ENCODE data around the gene VAV2.
A peak's percentile ranks its signal among the peaks of the same experiment; 100 is the strongest.

Gene VAV2

GRCh38 chr9:133995012-133995896, 3.1 kb upstream of the VAV2 start:
- H3K9ac ChIP-seq = no peak overlapping the region
- no peaks in the 10 kb centered on the region for H3K36me3 ChIP-seq
- H3K4me3 ChIP-seq = no peak overlapping the region
- no peaks in the 10 kb centered on the region for H3K9me3 ChIP-seq (replicated peaks in 1 of 11)
- H3K27me3 ChIP-seq = no peaks in the 10 kb centered on the region; a peak in 2 of 22 replicates
- H3K4me1 ChIP-seq = peaks cover 19 to 39% (median 31%) of the 10 kb centered on the region in 10 experiments
- no peak overlapping the region for H3K27ac ChIP-seq
- TF ChIP-seq Cebpa-rat (IDR thresholded peaks at IDR 0.05) = no peak
- H3K4me2 ChIP-seq = no peak overlapping the region
- peaks cover 5 to 40% (median 26%) of the 10 kb centered on the region in 11 experiments; a peak in 21 of 22 replicates for H4K20me1 ChIP-seq

GRCh38 chr9:133994353-133995011, 2.4 kb upstream of the VAV2 start:
- 0 out of 22 replicates have a peak overlapping the region, but pooled peaks of 1 of the 11 experiments have one; percentile 23 for H3K9ac ChIP-seq

GRCh38 chr9:133993635-133994253, 1.6 kb upstream of the VAV2 start:
- H3K27me3 ChIP-seq = no peaks in the 10 kb centered on the region; a peak in 2 of 22 replicates
- H3K4me1 ChIP-seq = peaks cover 29 to 51% (median 44%) of the 10 kb centered on the region in 10 experiments
- peak overlapping the region in 10 of 11 experiments; percentile 76 to 94 (median 88); a peak in 14 of 22 replicates for H3K9ac ChIP-seq
- H3K4me3 ChIP-seq = peak overlapping the region; percentile 65 to 94 (median 88); a peak in 16 of 20 replicates
- H3K36me3 ChIP-seq = no peaks in the 10 kb centered on the region
- peak overlapping the region; percentile 96 to 100 (median 99) for H3K4me2 ChIP-seq
- H3K27ac ChIP-seq = peak overlapping the region in 4 of 11 experiments; percentile 72 to 90 (median 88); a peak in 6 of 22 replicates
- no peak for TF ChIP-seq Cebpa-rat (IDR thresholded peaks at IDR 0.05)
- H4K20me1 ChIP-seq = peaks cover 14 to 55% (median 42%) of the 10 kb centered on the region in 11 experiments; a peak in 21 of 22 replicates
- no peaks in the 10 kb centered on the region for H3K9me3 ChIP-seq (replicated peaks in 1 of 11)

More at GRCh38 chr9:133994353-133995011, 2.4 kb upstream of the VAV2 start:
- H3K4me3 ChIP-seq = no peak overlapping the region
- peaks cover 13 to 48% (median 34%) of the 10 kb centered on the region in 11 experiments; a peak in 21 of 22 replicates for H4K20me1 ChIP-seq
- no peaks in the 10 kb centered on the region; a peak in 2 of 22 replicates for H3K27me3 ChIP-seq
- peaks cover 26 to 46% (median 39%) of the 10 kb centered on the region in 10 experiments for H3K4me1 ChIP-seq
- H3K9me3 ChIP-seq (replicated peaks in 1 of 11) = no peaks in the 10 kb centered on the region
- no peaks in the 10 kb centered on the region for H3K36me3 ChIP-seq
- TF ChIP-seq Cebpa-rat (IDR thresholded peaks at IDR 0.05) = no peak
- peak overlapping the region in 8 of 11 experiments; percentile 96 to 100 (median 98); a peak in 10 of 22 replicates for H3K4me2 ChIP-seq
- no peak overlapping the region for H3K27ac ChIP-seq

- peak overlapping the region; percentile 96 to 100 (median 99) for H3K4me2 ChIP-seq
- H3K4me3 ChIP-seq = peak overlapping the region; percentile 65 to 94 (median 88)
- peak overlapping the region; percentile 76 to 94 (median 87) for H3K9ac ChIP-seq
- TF ChIP-seq Cebpa-rat (IDR thresholded peaks at IDR 0.05) = no peak
- H4K20me1 ChIP-seq = peaks cover 22 to 62% (median 49%) of the 10 kb centered on the region in 11 experiments; a peak in 21 of 22 replicates
- H3K27ac ChIP-seq = peak overlapping the region; percentile 55 to 90 (median 87); a peak in 21 of 22 replicates
- H3K36me3 ChIP-seq = no peaks in the 10 kb centered on the region
- H3K27me3 ChIP-seq = no peaks in the 10 kb centered on the region; a peak in 2 of 22 replicates
- H3K4me1 ChIP-seq = peaks cover 29 to 56% (median 46%) of the 10 kb centered on the region in 10 experiments
- no peaks in the 10 kb centered on the region for H3K9me3 ChIP-seq (replicated peaks in 1 of 11)
Observed at GRCh38 chr9:133992780-133993634, 883 bp upstream of the VAV2 start.

- TF ChIP-seq Cebpa-rat (IDR thresholded peaks at IDR 0.05) = no peak
- Histone ChIP-seq H3K36me3 (no peaks in the 10 kb centered on the region), H3K4me3 (peak overlapping the region; percentile 65 to 94 (median 88)), H3K9me3 (replicated peaks in 1 of 11) (no peaks in the 10 kb centered on the region), H4K20me1 (peaks cover 36 to 79% (median 65%) of the 10 kb centered on the region in 11 experiments; a peak in 21 of 22 replicates), H3K27me3 (no peaks in the 10 kb centered on the region; a peak in 2 of 22 replicates), H3K27ac (peak overlapping the region in 10 of 11 experiments; percentile 43 to 90 (median 87); a peak in 20 of 22 replicates), H3K4me1 (peaks cover 30 to 62% (median 49%) of the 10 kb centered on the region in 10 experiments), H3K9ac (peak overlapping the region; percentile 76 to 94 (median 87)), H3K4me2 (peak overlapping the region; percentile 94 to 100 (median 99))
Observed at GRCh38 chr9:133991214-133991921, 756 bp downstream of the VAV2 start.

- Histone ChIP-seq H3K27me3 (no peaks in the 10 kb centered on the region; a peak in 2 of 22 replicates), H3K4me1 (peaks cover 36 to 67% (median 55%) of the 10 kb centered on the region in 10 experiments), H3K36me3 (no peaks in the 10 kb centered on the region), H3K9ac (peak overlapping the region; percentile 76 to 94 (median 87)), H3K4me3 (peak overlapping the region; percentile 65 to 94 (median 88)), H4K20me1 (peaks cover 40 to 87% (median 73%) of the 10 kb centered on the region in 11 experiments; a peak in 21 of 22 replicates), H3K27ac (peak overlapping the region in 8 of 11 experiments; percentile 8 to 90 (median 86); a peak in 9 of 22 replicates), H3K9me3 (replicated peaks in 1 of 11) (no peaks in the 10 kb centered on the region), H3K4me2 (peak overlapping the region; percentile 94 to 100 (median 99))
- no peak for TF ChIP-seq Cebpa-rat (IDR thresholded peaks at IDR 0.05)
Observed at GRCh38 chr9:133990366-133991213, 1.5 kb downstream of the VAV2 start.
